ENCODE measurements around the gene CHID1. TPM values are rescaled to one million over a fixed set of nuclear protein-coding genes. Genes with fewer than 3 reads are reported as not detected.

Gene CHID1
- total and polyA plus RNA-seq, 2 donors (not counting 1 experiment from before 2014, with no cell fraction given): 31.0 to 68.1 TPM

- H3K36me3 ChIP-seq (replicated peaks in 1 of 2; ENCODE audit: control extremely low read depth in 1 of 2, control insufficient read depth in 1 of 2, extremely low read depth in 1 of 2, insufficient read depth in 2 of 2, low read length in 1 of 2): peaks cover 1 to 12% of the 10 kb centered on the region in 2 experiments
- no peak for DNase-seq
- H3K9me3 ChIP-seq (ENCODE audit: control extremely low read depth in 1 of 3, control insufficient read depth in 2 of 3, insufficient read depth in 1 of 3, low read length in 2 of 3): no peaks in the 10 kb centered on the region
- Mint-ChIP-seq H3K27ac (no peak overlapping the region), H3K9me3 (ENCODE audit: insufficient read depth) (no peaks in the 10 kb centered on the region), H3K4me3 (no peak overlapping the region), H3K4me1 (peaks cover 14% of the 10 kb centered on the region), H3K27me3 (no peaks in the 10 kb centered on the region)
- CTCF ChIA-PET: no interaction called here
- peak overlapping the region; percentile 2 for H3K4me2 ChIP-seq (replicated peaks; ENCODE audit: low read depth, low read length, poor library complexity, severe bottlenecking)
- no peak overlapping the region for H3K9ac ChIP-seq (ENCODE audit: low read length)
- H3K4me1 ChIP-seq (ENCODE audit: control insufficient read depth in 2 of 2, insufficient read depth in 2 of 2, low read length in 2 of 2): peaks cover 4 to 7% of the 10 kb centered on the region in 2 donors
- H2AFZ ChIP-seq (ENCODE audit: insufficient read depth, low read depth, low read length, poor library complexity, severe bottlenecking): no peak overlapping the region
- H4K20me1 ChIP-seq (ENCODE audit: control insufficient read depth, insufficient read depth, low read length, poor library complexity, severe bottlenecking): peaks cover 84% of the 10 kb centered on the region
- TF ChIP-seq EZH2 (IDR thresholded peaks at IDR 0.05; ENCODE audit: borderline replicate concordance, insufficient read depth, low read depth, low read length, poor library complexity, severe bottlenecking) (no peak), CTCF (IDR thresholded peaks at IDR 0.05) (no peak)
- intact Hi-C loops (cut with micrococcal nuclease): no loop called here
- POLR2A ChIA-PET: no interaction called here
- no peak overlapping the region for H3K4me3 ChIP-seq (ENCODE audit: control extremely low read depth in 1 of 5, extremely low read depth in 1 of 5, insufficient read depth in 1 of 5, low read depth in 2 of 5, low read length in 4 of 5)
- 71% methylated on average over 11 of the region's 11 CpGs for WGBS (ENCODE audit: insufficient coverage)
- peaks cover 100% of the 10 kb centered on the region for H3K79me2 ChIP-seq (ENCODE audit: control insufficient read depth, insufficient read depth, low read length)
- no peak for ATAC-seq (ENCODE audit: low read depth)
- no peaks in the 10 kb centered on the region for H3K27me3 ChIP-seq (replicated peaks in 1 of 4; ENCODE audit: control extremely low read depth in 1 of 4, control insufficient read depth in 3 of 4, insufficient read depth in 4 of 4, low read length in 3 of 4)
- no peak overlapping the region for H3K27ac ChIP-seq (ENCODE audit: low read length in 2 of 2)
Measured at GRCh38 chr11:940496-941135, 30.0 kb upstream of the CHID1 start.

- no peak overlapping the region for H3K4me2 ChIP-seq (replicated peaks; ENCODE audit: low read depth, low read length, poor library complexity, severe bottlenecking)
- no peak overlapping the region for H3K27ac ChIP-seq (ENCODE audit: low read length in 2 of 2)
- H2AFZ ChIP-seq (ENCODE audit: insufficient read depth, low read depth, low read length, poor library complexity, severe bottlenecking): no peak overlapping the region
- peaks cover 20% of the 10 kb centered on the region for H3K4me1 Mint-ChIP-seq
- no peaks in the 10 kb centered on the region for H3K9me3 Mint-ChIP-seq (ENCODE audit: insufficient read depth)
- H3K27ac Mint-ChIP-seq: no peak overlapping the region
- no peak for ATAC-seq (ENCODE audit: low read depth)
- intact Hi-C loops (cut with micrococcal nuclease): no loop called here
- H3K4me3 ChIP-seq (ENCODE audit: control extremely low read depth in 1 of 5, extremely low read depth in 1 of 5, insufficient read depth in 1 of 5, low read depth in 2 of 5, low read length in 4 of 5): no peak overlapping the region
- no peak overlapping the region for H3K4me3 Mint-ChIP-seq
- peaks cover 99% of the 10 kb centered on the region for H3K79me2 ChIP-seq (ENCODE audit: control insufficient read depth, insufficient read depth, low read length)
- peaks cover 4 to 7% of the 10 kb centered on the region in 2 donors for H3K4me1 ChIP-seq (ENCODE audit: control insufficient read depth in 2 of 2, insufficient read depth in 2 of 2, low read length in 2 of 2)
- no peak overlapping the region for H3K9ac ChIP-seq (ENCODE audit: low read length)
- peaks cover 0 to 1% of the 10 kb centered on the region in 2 experiments for H3K36me3 ChIP-seq (replicated peaks in 1 of 2; ENCODE audit: control extremely low read depth in 1 of 2, control insufficient read depth in 1 of 2, extremely low read depth in 1 of 2, insufficient read depth in 2 of 2, low read length in 1 of 2)
- H4K20me1 ChIP-seq (ENCODE audit: control insufficient read depth, insufficient read depth, low read length, poor library complexity, severe bottlenecking): peaks cover 73% of the 10 kb centered on the region
- WGBS (ENCODE audit: insufficient coverage): 92% methylated on average over 9 of the region's 10 CpGs
- H3K27me3 Mint-ChIP-seq: no peaks in the 10 kb centered on the region
- DNase-seq: no peak
- ChIA-PET POLR2A (no interaction called here), CTCF (no interaction called here)
- no peak for TF ChIP-seq EZH2 (IDR thresholded peaks at IDR 0.05; ENCODE audit: borderline replicate concordance, insufficient read depth, low read depth, low read length, poor library complexity, severe bottlenecking)
- no peak for TF ChIP-seq CTCF (IDR thresholded peaks at IDR 0.05)
- no peaks in the 10 kb centered on the region for H3K27me3 ChIP-seq (replicated peaks in 1 of 4; ENCODE audit: control extremely low read depth in 1 of 4, control insufficient read depth in 3 of 4, insufficient read depth in 4 of 4, low read length in 3 of 4)
- H3K9me3 ChIP-seq (ENCODE audit: control extremely low read depth in 1 of 3, control insufficient read depth in 2 of 3, insufficient read depth in 1 of 3, low read length in 2 of 3): no peaks in the 10 kb centered on the region
Measured at GRCh38 chr11:937841-938261, 27.2 kb upstream of the CHID1 start.
